K562 (cell line): Measurements from ENCODE around the gene CBL. TPM values are rescaled to one million over a fixed set of nuclear protein-coding genes. Genes with fewer than 3 reads are reported as not detected.
A peak's percentile ranks its signal among the peaks of the same experiment; 100 is the strongest.

Experiments
- ATAC-seq: fragments of 200-7000 bp; cut with Tn5 transposase; 3 replicates; pipeline ENCODE4 v1.9.1; 2020; ENCODE audit warnings: moderate library complexity
- BruUV-seq: library from RNA; stranded (reverse); fragments of 400-500 nt; replicated peaks from 2 replicates; lab custom pipeline; 2021; lab: Mats Ljungman, UMichigan
- CTCF ChIA-PET: fragments of 300-600 bp; formaldehyde crosslinking; extraction: SDS; loops from one replicate; lab custom pipeline; 2021; ENCODE audit warnings: low intra/inter-chr PET ratio; lab: Yijun Ruan, JAX
- POLR2A ChIA-PET: fragments of 300-600, 350-650 bp; sonication (Branson Sonifier 250); formaldehyde crosslinking; extraction: SDS; loops from one replicate; lab custom pipeline; 2021; ENCODE audit warnings: antibody characterized with exemption, inconsistent platforms; lab: Yijun Ruan, JAX
- DNase-seq, 4 experiments: peaks; one replicate each; pipeline versions ENCODE4 v3.0.0 to v3.0.0-alpha.2; 2011 to 2018; ENCODE audit warnings: low spot score in 3 of 4, mixed read lengths in 3 of 4; ENCODE audit errors: extremely low read depth in 1 of 4
- FAIRE-seq: peaks from 2 replicates; lab custom pipeline; 2011; peaks lifted over from hg19 to GRCh38; lab: Jason Lieb, UNC
- H2AFZ ChIP-seq: 2 replicates; pipeline ENCODE4 v1.6.0; 2011; ENCODE audit warnings: low read depth, low read length, control low read depth, inconsistent platforms
- H3K27ac ChIP-seq: fragments of 200-600 bp; 3 replicates; pipeline ENCODE4 v1.8.0; 2011; ENCODE audit warnings: low read depth, mild to moderate bottlenecking, control low read depth, inconsistent platforms, low read length, moderate library complexity, mixed read lengths; ENCODE audit errors: extremely low read depth
- H3K27me3 ChIP-seq, 2 experiments: fragments of 300-600 bp in 1 of 2; 2 replicates in 1 of 2; 3 replicates in 1 of 2; pipeline versions ENCODE4 v1.6.0 to v1.8.0; 2011; ENCODE audit warnings: inconsistent platforms in 2 of 2, low read length in 2 of 2, mild to moderate bottlenecking in 1 of 2, mixed read lengths in 1 of 2, moderate library complexity in 1 of 2; ENCODE audit not compliant: control insufficient read depth in 2 of 2, insufficient read depth in 2 of 2
- H3K36me3 ChIP-seq: fragments of 300-600 bp; 3 replicates; pipeline ENCODE4 v1.8.0; 2011; ENCODE audit warnings: mild to moderate bottlenecking, low read length, inconsistent platforms; ENCODE audit not compliant: control insufficient read depth, insufficient read depth
- H3K4me1 ChIP-seq, 2 experiments: fragments of 200-600 bp in 1 of 2; replicated peaks in 1 of 2; 2 replicates in 1 of 2; 3 replicates in 1 of 2; pipeline versions ENCODE4 v1.5.1 to v1.8.0; 2011; ENCODE audit warnings: inconsistent platforms in 2 of 2, low read length in 2 of 2, mild to moderate bottlenecking in 1 of 2, mixed read lengths in 1 of 2, moderate library complexity in 1 of 2; ENCODE audit not compliant: control insufficient read depth in 2 of 2, insufficient read depth in 2 of 2
- H3K4me2 ChIP-seq: 2 replicates; pipeline ENCODE4 v1.6.1; 2011; ENCODE audit warnings: low read length, control low read depth, inconsistent platforms, mixed read lengths; ENCODE audit not compliant: insufficient read depth
- H3K4me3 ChIP-seq: fragments of 200-600 bp; sonication (generic), shearing (Covaris generic); 2 replicates; pipeline ENCODE4 v1.5.1; 2016; ENCODE audit warnings: control low read depth, inconsistent platforms
- H3K79me2 ChIP-seq: fragments of 200-600 bp; 3 replicates; pipeline ENCODE4 v1.8.0; 2011; ENCODE audit warnings: low read length, inconsistent platforms; ENCODE audit not compliant: control insufficient read depth, insufficient read depth
- H3K9ac ChIP-seq, 2 experiments: 2 replicates each; pipeline versions ENCODE4 v1.6.0 to v1.6.1; 2011; ENCODE audit warnings: low read depth in 2 of 2, low read length in 2 of 2, control low read depth in 1 of 2, inconsistent platforms in 1 of 2, mild to moderate bottlenecking in 1 of 2, mixed read lengths in 1 of 2; ENCODE audit not compliant: insufficient read depth in 1 of 2
- H3K9me1 ChIP-seq: one replicate; pipeline ENCODE4 v1.6.0; 2011; ENCODE audit warnings: inconsistent platforms, mild to moderate bottlenecking, low read length, moderate library complexity; ENCODE audit not compliant: control insufficient read depth, insufficient read depth
- H3K9me3 ChIP-seq: replicated peaks from 2 replicates; pipeline ENCODE4 v1.5.1; 2011; ENCODE audit warnings: low read depth, low read length, inconsistent platforms; ENCODE audit not compliant: control insufficient read depth, insufficient read depth
- H4K20me1 ChIP-seq: replicated peaks from 2 replicates; pipeline ENCODE4 v1.6.1; 2011; ENCODE audit warnings: low read length, inconsistent platforms, mixed read lengths; ENCODE audit not compliant: control insufficient read depth, insufficient read depth
- ARID4B ChIP-seq: sonication (generic); formaldehyde crosslinking; IDR thresholded peaks from 2 replicates; pipeline ENCODE4 v1.8.0; 2022; ENCODE audit warnings: mild to moderate bottlenecking, missing genetic modification reagents
- BRF1 ChIP-seq: IDR thresholded peaks from 3 replicates; pipeline ENCODE4 v1.6.1; 2011; ENCODE audit warnings: borderline replicate concordance, mild to moderate bottlenecking; ENCODE audit not compliant: insufficient read length; ENCODE audit errors: extremely low read depth
- ELF4 ChIP-seq: fragments of 450-650 bp; formaldehyde crosslinking; IDR thresholded peaks from 2 replicates; pipeline ENCODE4 v1.4.0; 2022; ENCODE audit warnings: missing genetic modification characterization
- FOXJ2 ChIP-seq: fragments of 200-800 bp; sonication (Bioruptor generic); IDR thresholded peaks from 2 replicates; pipeline ENCODE4 v1.6.1; 2016; ENCODE audit warnings: missing genetic modification characterization, missing compliant biosample characterization
- FOXO4 ChIP-seq: fragments of 450-650 bp; formaldehyde crosslinking; IDR thresholded peaks from 2 replicates; pipeline ENCODE4 v1.4.0; 2020; ENCODE audit warnings: mild to moderate bottlenecking, moderate library complexity
- MCM5 ChIP-seq: fragments of 450-650 bp; IDR thresholded peaks from 2 replicates; pipeline ENCODE4 v1.6.1; 2016; ENCODE audit warnings: low read depth
- NRF1 ChIP-seq, 2 experiments: fragments of 450-650 bp; IDR thresholded peaks in 1 of 2; conservative IDR thresholded peaks in 1 of 2; 2 replicates each; pipeline ENCODE4 v1.6.1; 2014; ENCODE audit warnings: mild to moderate bottlenecking in 2 of 2
- SMARCA4 ChIP-seq: fragments of 450-650 bp; IDR thresholded peaks from 2 replicates; pipeline ENCODE4 v1.6.1; 2016
- YBX1 ChIP-seq: fragments of 450-650 bp; IDR thresholded peaks from 2 replicates; pipeline ENCODE4 v1.7.1; 2016; ENCODE audit warnings: mild to moderate bottlenecking
- ZBTB1 ChIP-seq: sonication (generic); formaldehyde crosslinking; IDR thresholded peaks from 2 replicates; pipeline ENCODE4 v1.8.1; 2023; ENCODE audit warnings: missing genetic modification reagents, low read depth, mild to moderate bottlenecking, borderline replicate concordance
- ZNF253 ChIP-seq: fragments of 250-450 bp; sonication (Bioruptor Pico); conservative IDR thresholded peaks from 2 replicates; pipeline ENCODE4 v1.6.1; 2021; ENCODE audit warnings: mild to moderate bottlenecking
- ZNF274 ChIP-seq: IDR thresholded peaks from 2 replicates; pipeline ENCODE4 v1.6.1; 2011; ENCODE audit warnings: low read depth, mild to moderate bottlenecking, low read length, moderate library complexity, borderline replicate concordance
- ZNF668 ChIP-seq: fragments of 250-450 bp; sonication (Bioruptor Pico); IDR thresholded peaks from 2 replicates; pipeline ENCODE4 v1.8.0; 2022; ENCODE audit warnings: mild to moderate bottlenecking, inconsistent platforms
- ZNF76 ChIP-seq: fragments of 250-450 bp; sonication (Bioruptor Pico); IDR thresholded peaks from 2 replicates; pipeline ENCODE4 v1.4.0; 2020; ENCODE audit warnings: mild to moderate bottlenecking, moderate library complexity, borderline replicate concordance
- WGBS: fragments of 100-300 bp; shearing (Covaris generic); methylation state at CpG from one replicate; pipeline ENCODE4 v1.1.6; 2016; ENCODE audit warnings: low coverage, mixed read lengths; ENCODE audit not compliant: insufficient coverage; ENCODE audit errors: missing lambda C conversion rate; 5-methylcytosine and 5-hydroxymethylcytosine counted together
- in situ Hi-C: fragments of 300-500 bp; cut with MboI; formaldehyde crosslinking; loops from 4 replicates; pipeline ENCODE4 v1.15.0; 2018; ENCODE audit warnings: inconsistent platforms, mixed read lengths
- intact Hi-C: fragments of 100-400 bp; cut with micrococcal nuclease; formaldehyde crosslinking; loops from 2 replicates; pipeline ENCODE4 v1.14.2; 2022
- polyA plus RNA-seq, 8 experiments: library from polyadenylated mRNA; depleted of rRNA in 4 of 8; stranded (reverse) in 5 of 8; unstranded in 3 of 8; fragments of >200 nt; fragmentation: Nextera tagmentation in 2 of 8; fragmentation: Illumina TruSeq in 1 of 8; extraction: Ambion mirVana in 2 of 8; extraction: Trizol in 1 of 8; gene quantifications; 2 replicates each; pipeline versions ENCODE4 v1.2.1 to v1.2.3, GENCODE V29; 2011 to 2014; ENCODE audit warnings: inconsistent platforms in 1 of 8, missing spikeins in 1 of 8
- total RNA-seq, 7 experiments: library from RNA; depleted of rRNA in 6 of 7; stranded (reverse); fragments of >200 nt in 6 of 7; fragmentation: Illumina TruSeq in 2 of 7; extraction: Trizol in 2 of 7; gene quantifications; 2 replicates each; pipeline versions ENCODE4 v1.2.1 to v1.2.3, GENCODE V29; 2011 to 2021; ENCODE audit warnings: low replicate concordance in 1 of 7
- TF ChIP-seq, protein P1 (sequence below): IDR thresholded peaks from 2 replicates; pipeline ENCODE4 v1.6.1; 2011; ENCODE audit warnings: borderline replicate concordance, low read depth, mild to moderate bottlenecking, moderate library complexity, low read length; ENCODE audit not compliant: insufficient read depth, poor library complexity, severe bottlenecking

The CBL gene
- total and polyA plus RNA-seq, 9 of the 15 experiments (the other 6 are each of a cell fraction or from before 2014, with no cell fraction given): 3.2 to 24.9 (median 9.9) TPM

- peaks cover 0 to 7% of the 10 kb centered on the region in 2 experiments; a peak in 3 of 5 replicates for H3K4me1 ChIP-seq
- H3K27ac ChIP-seq: no peak overlapping the region
- ChIA-PET CTCF (no interaction called here), POLR2A (interaction anchor here (0.6 kb wide), 1 partner anchor 235 kb away, joined by 3 read pairs; no protein-coding TSS in a partner anchor)
- H3K9me1 ChIP-seq: no peaks in the 10 kb centered on the region
- H3K4me2 ChIP-seq: no peak overlapping the region
- peaks cover 8% of the 10 kb centered on the region for H3K79me2 ChIP-seq
- no peak overlapping the region for H2AFZ ChIP-seq
- H3K27me3 ChIP-seq: no peaks in the 10 kb centered on the region
- H3K9ac ChIP-seq: no peak overlapping the region
- no peak overlapping the region for H3K4me3 ChIP-seq
- no TSS peak for BruUV-seq
- WGBS: 0% methylated on average over 1 of the region's 1 CpG
- FAIRE-seq (no peak), ATAC-seq (no peak), DNase-seq (no peak)
- no peaks in the 10 kb centered on the region for H3K9me3 ChIP-seq
- no peaks in the 10 kb centered on the region for H4K20me1 ChIP-seq
- in situ Hi-C loops (no loop called here), intact Hi-C loops (no loop called here)
- H3K36me3 ChIP-seq: no peaks in the 10 kb centered on the region
- TF ChIP-seq MCM5 (no peak), SMARCA4 (no peak), ZBTB1 (CRISPR knock-in tag) (no peak), FOXJ2 (tag) (no peak), ARID4B (CRISPR knock-in tag) (no peak), BRF1 (no peak), YBX1 (no peak), ZNF274 (no peak), FOXO4 (CRISPR knock-in tag) (no peak), ELF4 (CRISPR knock-in tag) (peak; percentile 28; the same call in 1 of the 2 replicates), NRF1 (conservative IDR thresholded peaks at IDR 0.05 in 1 of 2, IDR thresholded peaks at IDR 0.05 in 1 of 2) (no peak), ZNF668 (CRISPR knock-in tag) (no peak), ZNF76 (CRISPR knock-in tag) (no peak), ZNF253 (no peak)
- TF ChIP-seq, protein P1, sequence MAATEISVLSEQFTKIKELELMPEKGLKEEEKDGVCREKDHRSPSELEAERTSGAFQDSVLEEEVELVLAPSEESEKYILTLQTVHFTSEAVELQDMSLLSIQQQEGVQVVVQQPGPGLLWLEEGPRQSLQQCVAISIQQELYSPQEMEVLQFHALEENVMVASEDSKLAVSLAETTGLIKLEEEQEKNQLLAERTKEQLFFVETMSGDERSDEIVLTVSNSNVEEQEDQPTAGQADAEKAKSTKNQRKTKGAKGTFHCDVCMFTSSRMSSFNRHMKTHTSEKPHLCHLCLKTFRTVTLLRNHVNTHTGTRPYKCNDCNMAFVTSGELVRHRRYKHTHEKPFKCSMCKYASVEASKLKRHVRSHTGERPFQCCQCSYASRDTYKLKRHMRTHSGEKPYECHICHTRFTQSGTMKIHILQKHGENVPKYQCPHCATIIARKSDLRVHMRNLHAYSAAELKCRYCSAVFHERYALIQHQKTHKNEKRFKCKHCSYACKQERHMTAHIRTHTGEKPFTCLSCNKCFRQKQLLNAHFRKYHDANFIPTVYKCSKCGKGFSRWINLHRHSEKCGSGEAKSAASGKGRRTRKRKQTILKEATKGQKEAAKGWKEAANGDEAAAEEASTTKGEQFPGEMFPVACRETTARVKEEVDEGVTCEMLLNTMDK: no peak
Measured at GRCh38 chr11:119330237-119330636, 124.1 kb downstream of the CBL start.
